ENCODE data around the gene FAM83F. TPM values are rescaled to one million over a fixed set of nuclear protein-coding genes. Genes with fewer than 3 reads are reported as not detected.

The FAM83F gene
- total RNA-seq, 1 experiment from 2014 or later, result 8.1 TPM

GRCh38 chr22:40000171-40000570 is 5.4 kb downstream of the FAM83F start:
- H3K4me3 ChIP-seq, result no peak overlapping the region
- H3K27ac ChIP-seq, result no peak overlapping the region

GRCh38 chr22:40001106-40001505 is 6.4 kb downstream of the FAM83F start:
- H4K20me1 ChIP-seq (ENCODE audit: insufficient read depth), result no peaks in the 10 kb centered on the region
- TF ChIP-seq CTCF (conservative IDR thresholded peaks at IDR 0.05) (no peak), EZH2 (IDR thresholded peaks at IDR 0.05; ENCODE audit: low read depth) (no peak)
- BruUV-seq (replicated peaks), result no TSS peak

More at GRCh38 chr22:40000171-40000570, 5.4 kb downstream of the FAM83F start:
- CTCF ChIA-PET, result no interaction called here
- Histone ChIP-seq H3K79me2 (ENCODE audit: low read depth) (no peaks in the 10 kb centered on the region), H3K27me3 (ENCODE audit: insufficient read depth, low read depth) (no peaks in the 10 kb centered on the region), H3K36me3 (ENCODE audit: low read depth) (no peaks in the 10 kb centered on the region), H4K20me1 (ENCODE audit: insufficient read depth) (no peaks in the 10 kb centered on the region), H3K9me3 (ENCODE audit: insufficient read depth, low read depth) (no peaks in the 10 kb centered on the region), H3K9me2 (ENCODE audit: insufficient read depth) (no peaks in the 10 kb centered on the region), H3K4me2 (no peak overlapping the region), H2AFZ (no peak overlapping the region), H3K4me1 (replicated peaks; ENCODE audit: insufficient read depth) (peaks cover 47% of the 10 kb centered on the region), H3F3A (ENCODE audit: insufficient read depth, low read depth) (peaks cover 17% of the 10 kb centered on the region; the same call in 1 of the 2 replicates)
- no peak for DNase-seq
- no TSS peak for BruUV-seq (replicated peaks)
- POLR2A ChIA-PET (ENCODE audit: unreplicated experiment), result interaction anchor here (0.6 kb wide), 1 partner anchor 149 kb away, joined by 3 read pairs; no protein-coding TSS in a partner anchor
- TF ChIP-seq CTCF (conservative IDR thresholded peaks at IDR 0.05), result no peak
- no peak for TF ChIP-seq EZH2 (IDR thresholded peaks at IDR 0.05; ENCODE audit: low read depth)
- intact Hi-C loops (cut with micrococcal nuclease; ENCODE audit: unreplicated experiment), result no loop called here

GRCh38 chr22:40001800-40002577 is 7.2 kb downstream of the FAM83F start:
- no peak overlapping the region for H3K4me3 ChIP-seq

More at GRCh38 chr22:40001106-40001505, 6.4 kb downstream of the FAM83F start:
- CTCF ChIA-PET, result interaction anchor here (0.7 kb wide), 1 partner anchor 472 kb away, joined by 6 read pairs; no protein-coding TSS in a partner anchor
- no peaks in the 10 kb centered on the region for H3K27me3 ChIP-seq (ENCODE audit: insufficient read depth, low read depth)
- POLR2A ChIA-PET (ENCODE audit: unreplicated experiment), result no interaction called here
- H2AFZ ChIP-seq, result no peak overlapping the region
- H3K4me1 ChIP-seq (replicated peaks; ENCODE audit: insufficient read depth), result peaks cover 40% of the 10 kb centered on the region
- no peak overlapping the region for H3K4me3 ChIP-seq
- H3K9me3 ChIP-seq (ENCODE audit: insufficient read depth, low read depth), result no peaks in the 10 kb centered on the region
- H3K79me2 ChIP-seq (ENCODE audit: low read depth), result no peaks in the 10 kb centered on the region
- intact Hi-C loops (cut with micrococcal nuclease; ENCODE audit: unreplicated experiment), result no loop called here
- no peak for DNase-seq
- no peaks in the 10 kb centered on the region for H3K9me2 ChIP-seq (ENCODE audit: insufficient read depth)
- H3F3A ChIP-seq (ENCODE audit: insufficient read depth, low read depth), result peaks cover 15% of the 10 kb centered on the region; the same call in 1 of the 2 replicates
- no peak overlapping the region for H3K27ac ChIP-seq
- no peak overlapping the region for H3K4me2 ChIP-seq
- no peaks in the 10 kb centered on the region for H3K36me3 ChIP-seq (ENCODE audit: low read depth)

More at GRCh38 chr22:40001800-40002577, 7.2 kb downstream of the FAM83F start:
- CTCF ChIA-PET, result no interaction called here
- Histone ChIP-seq H3K4me1 (replicated peaks; ENCODE audit: insufficient read depth) (peaks cover 33% of the 10 kb centered on the region), H3K4me2 (peak overlapping the region; percentile 16), H3K27ac (no peak overlapping the region), H3K79me2 (ENCODE audit: low read depth) (no peaks in the 10 kb centered on the region), H3K36me3 (ENCODE audit: low read depth) (no peaks in the 10 kb centered on the region), H4K20me1 (ENCODE audit: insufficient read depth) (no peaks in the 10 kb centered on the region), H3F3A (ENCODE audit: insufficient read depth, low read depth) (peaks cover 10% of the 10 kb centered on the region; the same call in 1 of the 2 replicates), H3K9me3 (ENCODE audit: insufficient read depth, low read depth) (no peaks in the 10 kb centered on the region), H3K9me2 (ENCODE audit: insufficient read depth) (no peaks in the 10 kb centered on the region), H3K27me3 (ENCODE audit: insufficient read depth, low read depth) (no peaks in the 10 kb centered on the region), H2AFZ (no peak overlapping the region)
- peak in 1 of 2 experiments; percentile 30 for DNase-seq
- intact Hi-C loops (cut with micrococcal nuclease; ENCODE audit: unreplicated experiment), result no loop called here
- no peak for TF ChIP-seq CTCF (conservative IDR thresholded peaks at IDR 0.05)
- BruUV-seq (replicated peaks), result no TSS peak
- POLR2A ChIA-PET (ENCODE audit: unreplicated experiment), result no interaction called here
